Measurements from ENCODE around the gene SPAST. TPM values are rescaled to one million over a fixed set of nuclear protein-coding genes. Genes with fewer than 3 reads are reported as not detected.
A peak's percentile ranks its signal among the peaks of the same experiment; 100 is the strongest.
"Not testable (repeated sequence)": the region's sequence is repeated elsewhere in the genome, so short reads cannot be mapped to it uniquely, and the experiment has no call there.

SPAST gene
- total RNA-seq, 1 donor from 2014 or later = 33.8 TPM

DNA sequence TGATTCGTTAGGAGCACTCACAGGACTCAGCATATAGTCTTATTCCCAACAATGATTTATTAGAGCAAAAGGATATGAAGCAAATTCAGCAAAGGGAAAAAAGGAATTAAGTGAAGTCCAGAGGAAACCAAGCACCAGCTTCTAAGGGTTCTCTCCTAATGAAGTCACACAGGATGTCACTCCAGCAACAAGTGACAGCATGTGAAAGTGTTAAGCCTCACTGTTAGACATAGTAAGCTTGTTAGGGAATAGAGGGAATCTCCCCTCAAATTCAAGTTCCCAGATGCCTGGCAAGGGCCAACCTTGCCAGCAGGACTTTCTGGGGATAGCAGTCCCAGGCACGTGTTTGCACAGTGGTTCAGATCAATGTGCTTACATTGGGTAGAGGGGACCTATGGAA, 97.9 kb downstream of the SPAST start:
- TF ChIP-seq, protein P1, sequence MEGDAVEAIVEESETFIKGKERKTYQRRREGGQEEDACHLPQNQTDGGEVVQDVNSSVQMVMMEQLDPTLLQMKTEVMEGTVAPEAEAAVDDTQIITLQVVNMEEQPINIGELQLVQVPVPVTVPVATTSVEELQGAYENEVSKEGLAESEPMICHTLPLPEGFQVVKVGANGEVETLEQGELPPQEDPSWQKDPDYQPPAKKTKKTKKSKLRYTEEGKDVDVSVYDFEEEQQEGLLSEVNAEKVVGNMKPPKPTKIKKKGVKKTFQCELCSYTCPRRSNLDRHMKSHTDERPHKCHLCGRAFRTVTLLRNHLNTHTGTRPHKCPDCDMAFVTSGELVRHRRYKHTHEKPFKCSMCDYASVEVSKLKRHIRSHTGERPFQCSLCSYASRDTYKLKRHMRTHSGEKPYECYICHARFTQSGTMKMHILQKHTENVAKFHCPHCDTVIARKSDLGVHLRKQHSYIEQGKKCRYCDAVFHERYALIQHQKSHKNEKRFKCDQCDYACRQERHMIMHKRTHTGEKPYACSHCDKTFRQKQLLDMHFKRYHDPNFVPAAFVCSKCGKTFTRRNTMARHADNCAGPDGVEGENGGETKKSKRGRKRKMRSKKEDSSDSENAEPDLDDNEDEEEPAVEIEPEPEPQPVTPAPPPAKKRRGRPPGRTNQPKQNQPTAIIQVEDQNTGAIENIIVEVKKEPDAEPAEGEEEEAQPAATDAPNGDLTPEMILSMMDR (IDR thresholded peaks at IDR 0.05; ENCODE audit: unreplicated experiment) = no peak
- no peaks in the 10 kb centered on the region for H3K36me3 Mint-ChIP-seq (ENCODE audit: low read depth, unreplicated experiment)
- H3K9me3 Mint-ChIP-seq (ENCODE audit: unreplicated experiment) = no peaks in the 10 kb centered on the region
- H3K4me1 Mint-ChIP-seq (ENCODE audit: unreplicated experiment) = peaks cover 2% of the 10 kb centered on the region
- no peaks in the 10 kb centered on the region for H3K27me3 Mint-ChIP-seq (ENCODE audit: unreplicated experiment)
- DNase-seq (ENCODE audit: low spot score) = no peak
- H3K27ac Mint-ChIP-seq (ENCODE audit: unreplicated experiment) = no peak overlapping the region
- H3K4me3 Mint-ChIP-seq (ENCODE audit: unreplicated experiment) = no peak overlapping the region

GRCh38 chr2:32164254-32164653, 100.9 kb downstream of the SPAST start:
- H3K27me3 Mint-ChIP-seq (ENCODE audit: unreplicated experiment); H3K9me3 Mint-ChIP-seq (ENCODE audit: unreplicated experiment); DNase-seq (ENCODE audit: low spot score); H3K4me1 Mint-ChIP-seq (ENCODE audit: unreplicated experiment); H3K27ac Mint-ChIP-seq (ENCODE audit: unreplicated experiment); H3K36me3 Mint-ChIP-seq (ENCODE audit: low read depth, unreplicated experiment): not testable (repeated sequence)
- peak overlapping the region; percentile 95 for H3K4me3 Mint-ChIP-seq (ENCODE audit: unreplicated experiment)

DNA sequence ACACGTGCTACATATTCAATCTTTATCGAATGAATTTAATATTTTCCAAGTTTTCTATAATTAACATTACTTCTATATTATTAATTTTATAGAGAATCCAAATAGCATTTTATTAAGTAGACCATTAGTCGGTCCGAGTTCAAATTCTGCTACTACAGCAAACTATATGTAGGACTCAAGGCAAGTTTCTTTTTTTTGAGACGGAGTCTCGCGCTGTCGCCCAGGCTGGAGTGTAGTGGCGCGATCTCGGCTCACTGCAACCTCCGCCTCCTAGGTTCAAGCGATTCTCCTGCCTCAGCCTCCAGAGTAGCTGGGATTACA, 101.6 kb downstream of the SPAST start:
- not testable (repeated sequence) for H3K27me3 Mint-ChIP-seq (ENCODE audit: unreplicated experiment); H3K4me1 Mint-ChIP-seq (ENCODE audit: unreplicated experiment); H3K9me3 Mint-ChIP-seq (ENCODE audit: unreplicated experiment); DNase-seq (ENCODE audit: low spot score); H3K36me3 Mint-ChIP-seq (ENCODE audit: low read depth, unreplicated experiment)
- Mint-ChIP-seq H3K27ac (ENCODE audit: unreplicated experiment) (peak overlapping the region; percentile 93), H3K4me3 (ENCODE audit: unreplicated experiment) (peak overlapping the region; percentile 95)

DNA sequence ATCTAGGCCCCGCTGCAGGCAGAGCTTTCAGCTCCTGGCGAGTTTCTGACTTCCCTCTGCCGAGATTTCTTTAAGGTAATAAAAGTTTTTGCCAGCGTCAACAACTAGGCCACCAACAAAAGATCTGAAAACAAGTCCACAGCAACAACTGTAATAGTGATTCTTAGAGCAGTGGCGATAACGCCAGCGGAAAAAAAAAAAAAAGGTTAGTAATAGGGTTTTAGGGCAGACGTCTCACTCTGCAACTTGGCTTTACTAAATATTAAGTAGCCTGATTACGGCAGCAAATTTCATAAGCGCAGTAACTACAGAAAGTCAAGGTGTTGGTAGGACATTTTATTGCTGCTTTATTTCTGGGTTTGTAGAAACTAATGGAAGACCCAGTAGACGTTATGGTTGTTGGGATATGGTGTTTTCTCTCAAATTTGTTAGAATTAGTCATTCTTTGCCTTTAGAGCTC, 102.8 kb downstream of the SPAST start:
- Mint-ChIP-seq H3K27ac (ENCODE audit: unreplicated experiment) (peak overlapping the region; percentile 93), H3K4me1 (ENCODE audit: unreplicated experiment) (peaks cover 6% of the 10 kb centered on the region)

GRCh38 chr2:32168513-32168912, 105.2 kb downstream of the SPAST start:
- Mint-ChIP-seq H3K4me3 (ENCODE audit: unreplicated experiment) (no peak overlapping the region), H3K4me1 (ENCODE audit: unreplicated experiment) (peaks cover 6% of the 10 kb centered on the region), H3K9me3 (ENCODE audit: unreplicated experiment) (no peaks in the 10 kb centered on the region), H3K27me3 (ENCODE audit: unreplicated experiment) (peaks cover 6% of the 10 kb centered on the region), H3K36me3 (ENCODE audit: low read depth, unreplicated experiment) (no peaks in the 10 kb centered on the region), H3K27ac (ENCODE audit: unreplicated experiment) (no peak overlapping the region)
- DNase-seq (ENCODE audit: low spot score) = no peak
- TF ChIP-seq, protein P1 (IDR thresholded peaks at IDR 0.05; ENCODE audit: unreplicated experiment) = no peak

More for the DNA sequence above, 102.8 kb downstream of the SPAST start:
- H3K4me3 Mint-ChIP-seq (ENCODE audit: unreplicated experiment) = peak overlapping the region; percentile 95
- no peaks in the 10 kb centered on the region for H3K9me3 Mint-ChIP-seq (ENCODE audit: unreplicated experiment)
- H3K36me3 Mint-ChIP-seq (ENCODE audit: low read depth, unreplicated experiment) = no peaks in the 10 kb centered on the region
- TF ChIP-seq, protein P1 (IDR thresholded peaks at IDR 0.05; ENCODE audit: unreplicated experiment) = no peak
- DNase-seq (ENCODE audit: low spot score) = no peak
- H3K27me3 Mint-ChIP-seq (ENCODE audit: unreplicated experiment) = peaks cover 3% of the 10 kb centered on the region

DNA sequence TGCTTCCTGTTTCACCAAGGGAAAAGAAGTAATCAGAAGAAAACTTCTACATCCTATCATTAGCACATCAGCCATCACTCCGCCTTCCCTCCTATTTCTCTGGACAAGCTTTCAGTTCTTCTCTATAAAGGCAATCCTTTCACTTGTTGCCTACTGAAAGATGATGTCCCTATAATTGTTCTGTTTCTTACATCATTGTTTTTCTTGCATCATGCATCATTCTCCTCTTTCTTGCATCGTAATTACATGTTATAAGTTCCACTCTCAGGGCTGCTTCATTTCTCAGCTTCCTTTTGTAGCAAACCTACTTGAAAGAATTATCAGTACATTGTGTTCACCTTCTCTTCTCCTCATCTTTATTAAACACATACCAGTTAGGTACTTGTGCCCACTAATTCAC, 109.5 kb downstream of the SPAST start:
- Mint-ChIP-seq H3K4me1 (ENCODE audit: unreplicated experiment) (no peaks in the 10 kb centered on the region), H3K36me3 (ENCODE audit: low read depth, unreplicated experiment) (peaks cover 8% of the 10 kb centered on the region), H3K9me3 (ENCODE audit: unreplicated experiment) (no peaks in the 10 kb centered on the region), H3K4me3 (ENCODE audit: unreplicated experiment) (no peak overlapping the region), H3K27ac (ENCODE audit: unreplicated experiment) (no peak overlapping the region), H3K27me3 (ENCODE audit: unreplicated experiment) (peaks cover 4% of the 10 kb centered on the region)
- TF ChIP-seq, protein P1 (IDR thresholded peaks at IDR 0.05; ENCODE audit: unreplicated experiment) = no peak
- DNase-seq (ENCODE audit: low spot score) = no peak
